Measurements from ENCODE around the gene CFAP99.

GRCh38 chr4:2503809-2504208, 85.1 kb downstream of the CFAP99 start:
- TF ChIP-seq CTCF (IDR thresholded peaks at IDR 0.05) (no peak), EZH2 (IDR thresholded peaks at IDR 0.05; ENCODE audit: borderline replicate concordance, insufficient read depth, low read depth, low read length, poor library complexity, severe bottlenecking) (no peak)

All from B cell (primary cell).